K562 (cell line): ENCODE results near the gene SMAD7. TPM values are rescaled to one million over a fixed set of nuclear protein-coding genes. Genes with fewer than 3 reads are reported as not detected.
A peak's percentile ranks its signal among the peaks of the same experiment; 100 is the strongest.

Experiments used
- BCL6 ChIP-seq: fragments of 250-450 bp; sonication (Bioruptor Pico); IDR thresholded peaks from 2 replicates; pipeline ENCODE4 v1.4.0; 2020
- BRD4 ChIP-seq: fragments of 200-600 bp; sonication (generic); IDR thresholded peaks from 2 replicates; pipeline ENCODE4 v1.6.1; 2017; ENCODE audit warnings: inconsistent platforms
- CBFA2T3 ChIP-seq: fragments of 450-650 bp; IDR thresholded peaks from 2 replicates; pipeline ENCODE4 v1.6.1; 2017
- CBFB ChIP-seq: sonication (generic); formaldehyde crosslinking; IDR thresholded peaks from 2 replicates; pipeline ENCODE4 v1.4.0; 2020; ENCODE audit warnings: mild to moderate bottlenecking, missing genetic modification reagents
- CEBPB ChIP-seq: fragments of 450-650 bp; IDR thresholded peaks from 2 replicates; pipeline ENCODE4 v1.6.1; 2016; ENCODE audit warnings: missing genetic modification characterization, missing compliant biosample characterization
- CTBP1 ChIP-seq: fragments of 450-650 bp; IDR thresholded peaks from 2 replicates; pipeline ENCODE4 v1.6.1; 2016; ENCODE audit warnings: borderline replicate concordance
- CTCFL ChIP-seq: IDR thresholded peaks from 2 replicates; pipeline ENCODE4 v1.6.1; 2011; ENCODE audit warnings: borderline replicate concordance, low read depth, mild to moderate bottlenecking, moderate library complexity, low read length; ENCODE audit not compliant: insufficient read depth, poor library complexity, severe bottlenecking
- DDX20 ChIP-seq: fragments of 450-650 bp; IDR thresholded peaks from 2 replicates; pipeline ENCODE4 v1.6.1; 2016; ENCODE audit warnings: missing genetic modification characterization, low read depth, mild to moderate bottlenecking, missing compliant biosample characterization, moderate library complexity
- DLX4 ChIP-seq: fragments of 250-450 bp; sonication (Bioruptor Pico); IDR thresholded peaks from 2 replicates; pipeline ENCODE4 v1.6.1; 2021; ENCODE audit warnings: mild to moderate bottlenecking
- DPF2 ChIP-seq: fragments of 450-650 bp; IDR thresholded peaks from 2 replicates; pipeline ENCODE4 v1.6.1; 2016
- EHMT2 ChIP-seq: fragments of 450-650 bp; IDR thresholded peaks from 2 replicates; pipeline ENCODE4 v1.6.1; 2018; ENCODE audit warnings: antibody characterized with exemption
- ETV1 ChIP-seq: fragments of 450-650 bp; conservative IDR thresholded peaks from 2 replicates; pipeline ENCODE4 v1.6.1; 2016; ENCODE audit warnings: missing genetic modification characterization, control low read depth, low read depth, missing compliant biosample characterization
- HDAC3 ChIP-seq: fragments of 450-650 bp; IDR thresholded peaks from 2 replicates; pipeline ENCODE4 v1.6.1; 2018; ENCODE audit warnings: borderline replicate concordance, mild to moderate bottlenecking, moderate library complexity; ENCODE audit not compliant: partially characterized antibody
- HNRNPUL1 ChIP-seq: fragments of 200-400 bp; formaldehyde crosslinking; IDR thresholded peaks from 2 replicates; pipeline ENCODE4 v1.6.1; 2017; ENCODE audit warnings: low read length
- KAT7 ChIP-seq: sonication (generic); formaldehyde crosslinking; IDR thresholded peaks from 2 replicates; pipeline ENCODE4 v1.8.0; 2022; ENCODE audit warnings: missing genetic modification reagents, mild to moderate bottlenecking, borderline replicate concordance
- KLF16 ChIP-seq: IDR thresholded peaks from 2 replicates; pipeline ENCODE4 v1.6.1; 2016; ENCODE audit warnings: antibody characterized with exemption
- MCM5 ChIP-seq: fragments of 450-650 bp; IDR thresholded peaks from 2 replicates; pipeline ENCODE4 v1.6.1; 2016; ENCODE audit warnings: low read depth
- MTF1 ChIP-seq: fragments of 250-450 bp; sonication (Bioruptor Pico); IDR thresholded peaks from 2 replicates; pipeline ENCODE4 v1.9.0; 2021; ENCODE audit warnings: moderate library complexity, mild to moderate bottlenecking, inconsistent platforms, borderline replicate concordance
- NFRKB ChIP-seq: fragments of 450-650 bp; IDR thresholded peaks from 2 replicates; pipeline ENCODE4 v1.6.1; 2016; ENCODE audit warnings: low read depth
- POLR2AphosphoS5 ChIP-seq: IDR thresholded peaks from 2 replicates; pipeline ENCODE4 v1.6.1; 2011; ENCODE audit warnings: mild to moderate bottlenecking, low read depth, low read length, moderate library complexity; ENCODE audit not compliant: control insufficient read depth, insufficient read depth
- POLR3A ChIP-seq: IDR thresholded peaks from 2 replicates; pipeline ENCODE4 v1.6.1; 2011; ENCODE audit warnings: borderline replicate concordance, mild to moderate bottlenecking, moderate library complexity; ENCODE audit not compliant: insufficient read length, insufficient read depth; ENCODE audit errors: extremely low read depth
- RFX7 ChIP-seq: fragments of 250-450 bp; sonication (Bioruptor Pico); IDR thresholded peaks from 2 replicates; pipeline ENCODE4 v1.5.1; 2021; ENCODE audit warnings: mild to moderate bottlenecking
- SMARCC2 ChIP-seq: fragments of 450-650 bp; IDR thresholded peaks from 2 replicates; pipeline ENCODE4 v1.6.1; 2017; ENCODE audit warnings: antibody characterized with exemption, moderate library complexity, mild to moderate bottlenecking, low read depth
- STAT5B ChIP-seq: fragments of 250-450 bp; sonication (Bioruptor Pico); IDR thresholded peaks from 2 replicates; pipeline ENCODE4 v1.8.0; 2021; ENCODE audit warnings: mild to moderate bottlenecking, inconsistent platforms
- TEAD2 ChIP-seq: fragments of 450-650 bp; IDR thresholded peaks from 2 replicates; pipeline ENCODE4 v1.6.1; 2016; ENCODE audit warnings: missing genetic modification characterization, control low read depth, missing compliant biosample characterization
- USF2 ChIP-seq: sonication (generic); formaldehyde crosslinking; IDR thresholded peaks from 2 replicates; pipeline ENCODE4 v1.5.0; 2020; ENCODE audit warnings: missing genetic modification reagents
- ZBTB12 ChIP-seq: fragments of 250-450 bp; sonication (Bioruptor Pico); IDR thresholded peaks from 2 replicates; pipeline ENCODE4 v1.4.0; 2020
- ZNF324 ChIP-seq: fragments of 250-450 bp; sonication (Bioruptor Pico); IDR thresholded peaks from 2 replicates; pipeline ENCODE4 v1.4.0; 2020; ENCODE audit warnings: mild to moderate bottlenecking
- ZNF584 ChIP-seq: fragments of 200-800 bp; sonication (Bioruptor generic); IDR thresholded peaks from 2 replicates; pipeline ENCODE4 v1.6.1; 2016; ENCODE audit warnings: low read depth, mild to moderate bottlenecking, missing genetic modification characterization, missing compliant biosample characterization
- polyA plus RNA-seq, 8 experiments: library from polyadenylated mRNA; depleted of rRNA in 4 of 8; stranded (reverse) in 5 of 8; unstranded in 3 of 8; fragments of >200 nt; fragmentation: Nextera tagmentation in 2 of 8; fragmentation: Illumina TruSeq in 1 of 8; extraction: Ambion mirVana in 2 of 8; extraction: Trizol in 1 of 8; gene quantifications; 2 replicates each; pipeline versions ENCODE4 v1.2.1 to v1.2.3, GENCODE V29; 2011 to 2014; ENCODE audit warnings: inconsistent platforms in 1 of 8, missing spikeins in 1 of 8
- total RNA-seq, 7 experiments: library from RNA; depleted of rRNA in 6 of 7; stranded (reverse); fragments of >200 nt in 6 of 7; fragmentation: Illumina TruSeq in 2 of 7; extraction: Trizol in 2 of 7; gene quantifications; 2 replicates each; pipeline versions ENCODE4 v1.2.1 to v1.2.3, GENCODE V29; 2011 to 2021; ENCODE audit warnings: low replicate concordance in 1 of 7

SMAD7 gene
- total and polyA plus RNA-seq, 9 of the 15 experiments (the other 6 are each of a cell fraction or from before 2014, with no cell fraction given) = 0.13 to 3.0 (median 1.6) TPM

- no peak for TF ChIP-seq CBFB (CRISPR knock-in tag)
- TF ChIP-seq CEBPB = no peak
- no peak for TF ChIP-seq MTF1 (CRISPR knock-in tag)
- no peak for TF ChIP-seq KLF16
- no peak for TF ChIP-seq STAT5B (CRISPR knock-in tag)
- TF ChIP-seq POLR2AphosphoS5 = no peak
- TF ChIP-seq DDX20 (tag) = no peak
- TF ChIP-seq ZNF324 (CRISPR knock-in tag) = no peak
- no peak for TF ChIP-seq ETV1 (tag)
- TF ChIP-seq CBFA2T3 = no peak
- TF ChIP-seq USF2 (CRISPR knock-in tag) = peak; percentile 89
- no peak for TF ChIP-seq DLX4 (CRISPR knock-in tag)
- TF ChIP-seq MCM5 = no peak
- TF ChIP-seq SMARCC2 = no peak
- no peak for TF ChIP-seq HNRNPUL1
- TF ChIP-seq CTCFL = no peak
- TF ChIP-seq RFX7 (CRISPR knock-in tag) = no peak
- no peak for TF ChIP-seq ZNF584 (CRISPR knock-in tag)
- no peak for TF ChIP-seq CTBP1
- TF ChIP-seq NFRKB = no peak
- no peak for TF ChIP-seq DPF2
- no peak for TF ChIP-seq POLR3A
- no peak for TF ChIP-seq BCL6 (CRISPR knock-in tag)
- TF ChIP-seq KAT7 = no peak
- TF ChIP-seq TEAD2 (tag) = no peak
- no peak for TF ChIP-seq HDAC3
- TF ChIP-seq EHMT2 = no peak
- TF ChIP-seq BRD4 = no peak
- no peak for TF ChIP-seq ZBTB12
Observed at GRCh38 chr18:48913775-48914174, 37.0 kb downstream of the SMAD7 start (continued).
